HG02759 (cell line): ENCODE data around the gene TMEM30B.

Source experiments
- ATAC-seq: cut with Tn5 transposase; IDR thresholded peaks from one replicate; pipeline ENCODE4 v1.9.1; 2021; ENCODE audit warnings: mild to moderate bottlenecking, moderate library complexity; ENCODE audit not compliant: unreplicated experiment

TMEM30B gene

GRCh38 chr14:61238611-61239245 lies 42.4 kb downstream of the TMEM30B start:
- ATAC-seq, result no peak

DNA sequence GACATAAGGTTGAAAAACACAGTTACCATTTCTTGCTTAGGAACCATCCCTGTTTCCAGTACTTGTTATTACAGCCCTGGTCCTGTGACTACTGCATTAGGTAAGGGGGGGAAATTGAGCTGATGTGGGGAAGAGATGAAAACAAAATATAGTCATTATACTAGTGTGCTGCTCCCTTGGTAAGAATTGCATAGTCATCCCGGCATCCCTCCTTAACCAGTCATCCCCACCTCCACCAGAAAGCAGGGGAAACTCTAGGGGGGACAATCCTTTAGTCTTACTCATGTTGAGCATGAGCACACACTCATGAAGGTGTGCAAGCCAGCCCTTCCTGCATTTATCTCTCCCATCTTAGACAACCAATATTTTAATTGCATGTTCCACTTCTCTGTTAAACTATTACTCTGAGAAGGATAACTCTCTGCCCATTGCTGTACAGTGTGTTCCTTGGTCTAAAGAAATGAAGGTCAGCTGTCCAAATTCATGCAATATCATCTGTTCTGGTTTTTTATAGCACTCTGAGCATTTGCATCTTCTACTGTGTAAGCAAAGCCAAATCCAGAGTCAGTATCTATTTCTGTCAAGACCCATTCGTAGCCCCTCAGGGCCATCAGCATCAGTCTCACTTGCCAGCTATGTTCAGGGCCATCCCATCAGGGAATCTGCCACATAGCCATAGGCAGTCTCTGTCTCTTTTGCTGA lies 46.8 kb downstream of the TMEM30B start:
- ATAC-seq, result no peak

GRCh38 chr14:61233436-61233956 lies 47.6 kb downstream of the TMEM30B start:
- ATAC-seq, result no peak

DNA sequence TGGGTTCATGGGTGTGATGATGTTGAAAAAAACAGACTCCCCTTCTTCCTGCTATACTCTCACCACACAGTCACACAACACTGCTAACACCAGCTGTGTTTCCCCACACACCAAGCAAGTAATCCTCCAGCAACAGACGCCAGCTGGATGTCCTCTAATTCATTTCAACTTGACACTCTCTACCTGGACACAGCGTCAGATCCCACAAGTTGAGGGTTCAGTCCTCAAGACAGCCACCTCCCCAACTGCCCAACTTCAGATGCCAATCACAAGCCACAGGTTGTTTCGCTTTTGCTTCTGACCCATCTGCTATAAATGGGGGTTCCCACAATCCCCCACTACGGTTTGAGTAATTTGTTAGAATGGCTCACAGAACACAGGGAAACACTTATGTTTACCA lies 49.3 kb downstream of the TMEM30B start:
- no peak for ATAC-seq

GRCh38 chr14:61229981-61230380 lies 51.2 kb downstream of the TMEM30B start:
- ATAC-seq, result no peak

GRCh38 chr14:61229475-61229888 lies 51.7 kb downstream of the TMEM30B start:
- ATAC-seq, result no peak

DNA sequence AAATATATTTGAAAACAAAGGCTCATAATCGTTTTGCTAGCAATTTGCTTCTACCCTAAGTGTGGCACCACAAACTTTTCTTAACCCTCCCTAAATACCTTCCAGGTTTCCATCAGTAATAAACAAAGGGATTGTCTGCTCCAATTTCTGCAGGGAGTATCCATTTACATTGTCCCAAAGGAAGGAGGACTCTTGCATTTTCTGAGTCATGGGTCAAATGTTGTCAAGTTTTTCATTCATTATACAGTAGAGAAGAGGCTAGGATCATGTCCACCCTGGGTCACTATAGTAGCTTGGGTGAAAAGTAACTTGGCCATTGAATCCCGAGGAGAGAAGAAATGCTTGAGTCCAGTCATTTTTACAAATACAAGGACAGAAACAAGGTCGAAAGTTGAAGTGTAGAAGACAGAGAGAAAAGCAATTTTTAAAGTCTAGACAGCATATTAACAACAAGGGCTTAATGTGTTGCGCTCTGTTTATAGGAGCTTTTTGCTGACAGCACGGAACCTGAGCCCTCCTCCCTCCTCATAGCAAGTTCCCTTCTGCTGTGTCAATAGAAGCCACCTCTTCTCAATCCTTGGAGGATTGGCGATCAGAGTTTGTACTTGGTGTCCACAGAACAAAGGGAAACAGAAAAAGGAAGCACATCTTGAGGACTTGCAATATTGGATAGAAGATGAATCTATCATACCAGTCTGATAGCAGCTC lies 53.1 kb downstream of the TMEM30B start:
- no peak for ATAC-seq
